ENCODE data around the gene PSG5.
"Not testable (repeated sequence)": the region's sequence is repeated elsewhere in the genome, so short reads cannot be mapped to it uniquely, and the experiment has no call there.

Gene PSG5

GRCh38 chr19:43224855-43225253 lies 38.5 kb upstream of the PSG5 start:
- no peaks in the 10 kb centered on the region for H3K9me3 ChIP-seq (ENCODE audit: low read length)
- TF ChIP-seq CTCF (IDR thresholded peaks at IDR 0.05; ENCODE audit: low read length) (no peak), EZH2 (IDR thresholded peaks at IDR 0.05; ENCODE audit: borderline replicate concordance, low read length) (no peak)
- no peaks in the 10 kb centered on the region for H4K20me1 ChIP-seq (ENCODE audit: insufficient read depth, low read length)

GRCh38 chr19:43224201-43224854 lies 38.0 kb upstream of the PSG5 start:
- H3K27me3 ChIP-seq (ENCODE audit: insufficient read depth, low read length); H3K9me3 ChIP-seq (ENCODE audit: low read length); H3K9me2 ChIP-seq (ENCODE audit: low read depth, low read length); H3F3A ChIP-seq (ENCODE audit: insufficient read depth, low read length); H3K4me1 ChIP-seq (ENCODE audit: insufficient read depth, low read length, severe bottlenecking); H3K27ac ChIP-seq (ENCODE audit: low read depth, low read length, poor library complexity, severe bottlenecking); H3K79me2 ChIP-seq (ENCODE audit: insufficient read depth, low read length); H3K9ac ChIP-seq (ENCODE audit: low read length); H2AFZ ChIP-seq (ENCODE audit: low read length); H3K36me3 ChIP-seq (ENCODE audit: insufficient read depth, low read length); H3K4me2 ChIP-seq (ENCODE audit: low read length); H3K4me3 ChIP-seq (ENCODE audit: low read depth, low read length, poor library complexity, severe bottlenecking); H4K20me1 ChIP-seq (ENCODE audit: insufficient read depth, low read length): not testable (repeated sequence)

More at GRCh38 chr19:43224855-43225253, 38.5 kb upstream of the PSG5 start:
- no peak overlapping the region for H3K4me2 ChIP-seq (ENCODE audit: low read length)
- no peaks in the 10 kb centered on the region for H3K36me3 ChIP-seq (ENCODE audit: insufficient read depth, low read length)
- H3K9ac ChIP-seq (ENCODE audit: low read length), result no peak overlapping the region
- H3K27ac ChIP-seq (ENCODE audit: low read depth, low read length, poor library complexity, severe bottlenecking), result no peak overlapping the region
- no peak overlapping the region for H3K4me3 ChIP-seq (ENCODE audit: low read depth, low read length, poor library complexity, severe bottlenecking)
- H3K4me1 ChIP-seq (ENCODE audit: insufficient read depth, low read length, severe bottlenecking), result no peaks in the 10 kb centered on the region
- H2AFZ ChIP-seq (ENCODE audit: low read length), result no peak overlapping the region
- no peaks in the 10 kb centered on the region for H3K9me2 ChIP-seq (ENCODE audit: low read depth, low read length)
- no peaks in the 10 kb centered on the region for H3K27me3 ChIP-seq (ENCODE audit: insufficient read depth, low read length)
- no peaks in the 10 kb centered on the region for H3F3A ChIP-seq (ENCODE audit: insufficient read depth, low read length)
- no peaks in the 10 kb centered on the region for H3K79me2 ChIP-seq (ENCODE audit: insufficient read depth, low read length)

- H3K4me1 ChIP-seq (ENCODE audit: insufficient read depth, low read length, severe bottlenecking); H3K4me2 ChIP-seq (ENCODE audit: low read length); H3F3A ChIP-seq (ENCODE audit: insufficient read depth, low read length); H2AFZ ChIP-seq (ENCODE audit: low read length); H3K4me3 ChIP-seq (ENCODE audit: low read depth, low read length, poor library complexity, severe bottlenecking); H3K79me2 ChIP-seq (ENCODE audit: insufficient read depth, low read length); H3K27me3 ChIP-seq (ENCODE audit: insufficient read depth, low read length); H3K9me3 ChIP-seq (ENCODE audit: low read length); H3K9ac ChIP-seq (ENCODE audit: low read length); H4K20me1 ChIP-seq (ENCODE audit: insufficient read depth, low read length); H3K9me2 ChIP-seq (ENCODE audit: low read depth, low read length); H3K27ac ChIP-seq (ENCODE audit: low read depth, low read length, poor library complexity, severe bottlenecking); H3K36me3 ChIP-seq (ENCODE audit: insufficient read depth, low read length): not testable (repeated sequence)
These were observed 35.6 kb upstream of the PSG5 start for GRCh38 chr19:43221891-43222290.

GRCh38 chr19:43219136-43219535 lies 32.8 kb upstream of the PSG5 start:
- H3F3A ChIP-seq (ENCODE audit: insufficient read depth, low read length); H3K27ac ChIP-seq (ENCODE audit: low read depth, low read length, poor library complexity, severe bottlenecking); H3K36me3 ChIP-seq (ENCODE audit: insufficient read depth, low read length); H3K9ac ChIP-seq (ENCODE audit: low read length); H3K9me2 ChIP-seq (ENCODE audit: low read depth, low read length); H2AFZ ChIP-seq (ENCODE audit: low read length); H3K9me3 ChIP-seq (ENCODE audit: low read length); H3K79me2 ChIP-seq (ENCODE audit: insufficient read depth, low read length); H3K4me2 ChIP-seq (ENCODE audit: low read length); H3K4me3 ChIP-seq (ENCODE audit: low read depth, low read length, poor library complexity, severe bottlenecking); H3K27me3 ChIP-seq (ENCODE audit: insufficient read depth, low read length); H3K4me1 ChIP-seq (ENCODE audit: insufficient read depth, low read length, severe bottlenecking); H4K20me1 ChIP-seq (ENCODE audit: insufficient read depth, low read length): not testable (repeated sequence)

GRCh38 chr19:43215881-43216280 lies 29.5 kb upstream of the PSG5 start:
- not testable (repeated sequence) for H3K9ac ChIP-seq (ENCODE audit: low read length); H3K36me3 ChIP-seq (ENCODE audit: insufficient read depth, low read length); H3K27me3 ChIP-seq (ENCODE audit: insufficient read depth, low read length); H4K20me1 ChIP-seq (ENCODE audit: insufficient read depth, low read length); H3K9me3 ChIP-seq (ENCODE audit: low read length); H3K27ac ChIP-seq (ENCODE audit: low read depth, low read length, poor library complexity, severe bottlenecking); H3K9me2 ChIP-seq (ENCODE audit: low read depth, low read length); H3F3A ChIP-seq (ENCODE audit: insufficient read depth, low read length); H3K4me2 ChIP-seq (ENCODE audit: low read length); H3K79me2 ChIP-seq (ENCODE audit: insufficient read depth, low read length); H2AFZ ChIP-seq (ENCODE audit: low read length); H3K4me3 ChIP-seq (ENCODE audit: low read depth, low read length, poor library complexity, severe bottlenecking); H3K4me1 ChIP-seq (ENCODE audit: insufficient read depth, low read length, severe bottlenecking)
